Measurements from ENCODE around the gene GSTO1.

The GSTO1 gene

GRCh38 chr10:104307576-104308438 lies 53.1 kb downstream of the GSTO1 start:
- FAIRE-seq = no peak

GRCh38 chr10:104308439-104308903 lies 53.8 kb downstream of the GSTO1 start:
- FAIRE-seq = no peak

DNA sequence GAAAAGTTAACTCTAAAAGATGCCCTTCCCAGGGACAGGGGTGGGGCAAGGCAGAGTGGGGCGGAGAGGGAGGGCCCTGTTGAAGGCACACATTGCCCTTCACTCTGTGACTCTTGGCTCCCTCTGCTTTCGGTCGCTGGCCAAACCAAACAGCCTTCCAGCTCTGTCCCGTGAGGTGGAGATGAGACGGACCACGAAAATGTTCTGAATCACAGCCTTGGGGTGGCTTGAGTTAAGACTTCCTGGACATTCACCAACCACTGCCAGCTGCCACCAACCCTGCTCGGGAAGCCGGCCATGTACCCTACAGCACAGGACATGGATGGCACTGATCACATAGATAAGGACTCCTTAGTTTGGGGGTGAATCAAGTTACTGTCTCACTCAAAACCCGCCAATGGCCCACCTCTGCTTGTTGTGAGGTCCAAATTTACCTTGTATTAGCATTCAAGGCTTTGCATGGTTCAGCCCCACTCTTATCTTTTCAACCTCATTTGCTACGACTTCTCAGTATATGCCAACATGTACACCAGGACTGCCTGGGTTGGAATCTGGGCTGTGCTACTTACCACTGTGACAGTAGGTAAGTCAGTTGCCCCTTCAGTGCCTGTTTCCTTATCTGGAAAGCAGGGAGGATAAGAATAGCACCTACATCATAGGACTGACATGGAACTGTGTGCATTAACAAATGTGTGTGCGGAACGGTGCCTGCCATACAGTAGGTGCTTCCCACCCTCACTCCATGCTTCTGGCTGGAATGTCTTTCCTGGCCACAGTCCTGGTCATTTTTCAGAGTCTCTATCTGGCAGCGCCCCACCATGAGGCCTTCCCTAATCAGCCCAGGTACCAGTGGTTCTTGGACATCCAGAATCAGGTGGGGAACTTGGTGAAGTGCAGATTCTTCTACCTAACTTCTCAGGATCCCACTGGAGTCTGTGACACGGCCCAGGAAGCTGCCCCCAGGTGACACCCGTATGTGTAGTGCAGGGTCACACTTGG lies 55.6 kb downstream of the GSTO1 start:
- no peak for FAIRE-seq

- FAIRE-seq = no peak
Observed at GRCh38 chr10:104311184-104311720, 56.6 kb downstream of the GSTO1 start.

DNA sequence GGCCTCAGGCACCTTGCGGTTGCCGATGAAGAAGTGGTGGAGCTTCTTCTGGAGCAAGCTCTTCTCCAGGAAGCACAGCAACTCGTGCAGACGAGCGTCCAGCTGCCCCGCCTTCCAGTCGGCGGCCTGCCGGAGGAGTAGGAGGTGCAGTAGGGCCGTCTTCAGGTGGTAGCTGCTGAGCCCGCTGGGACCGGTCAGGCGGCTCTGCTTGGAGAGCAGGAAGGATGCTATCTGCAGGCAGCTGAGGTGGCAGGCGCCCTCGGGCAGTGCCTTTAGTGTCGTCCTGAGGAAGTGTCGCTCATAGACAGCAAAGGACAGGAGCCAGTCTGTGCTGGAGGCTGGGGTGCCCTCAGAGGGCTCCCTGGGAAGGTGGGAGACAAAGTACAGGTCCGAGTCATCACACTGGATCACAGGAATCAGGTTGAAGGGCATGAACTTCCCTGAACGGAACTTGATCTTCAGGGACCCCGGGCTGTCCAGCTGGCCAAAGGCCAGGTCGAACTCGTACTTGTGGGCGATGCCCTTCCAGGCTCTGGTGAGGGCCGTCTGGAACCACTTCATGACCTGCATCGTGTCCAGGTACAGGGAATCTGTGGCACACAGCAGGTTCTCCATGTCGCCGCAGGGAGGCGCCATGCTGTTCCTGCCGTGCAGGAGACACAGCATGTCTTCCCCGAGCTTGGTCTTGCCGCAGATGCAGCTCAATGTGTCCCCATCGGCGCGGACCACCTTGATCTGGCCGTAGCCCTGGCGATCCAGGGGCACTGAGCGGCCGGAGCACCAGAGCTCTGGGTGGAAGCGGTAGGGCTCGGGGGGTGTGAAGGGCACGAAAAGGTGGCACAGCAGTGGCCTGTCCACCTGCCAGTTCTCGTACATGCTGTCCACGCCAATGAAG lies 60.1 kb downstream of the GSTO1 start:
- no peak for FAIRE-seq

DNA sequence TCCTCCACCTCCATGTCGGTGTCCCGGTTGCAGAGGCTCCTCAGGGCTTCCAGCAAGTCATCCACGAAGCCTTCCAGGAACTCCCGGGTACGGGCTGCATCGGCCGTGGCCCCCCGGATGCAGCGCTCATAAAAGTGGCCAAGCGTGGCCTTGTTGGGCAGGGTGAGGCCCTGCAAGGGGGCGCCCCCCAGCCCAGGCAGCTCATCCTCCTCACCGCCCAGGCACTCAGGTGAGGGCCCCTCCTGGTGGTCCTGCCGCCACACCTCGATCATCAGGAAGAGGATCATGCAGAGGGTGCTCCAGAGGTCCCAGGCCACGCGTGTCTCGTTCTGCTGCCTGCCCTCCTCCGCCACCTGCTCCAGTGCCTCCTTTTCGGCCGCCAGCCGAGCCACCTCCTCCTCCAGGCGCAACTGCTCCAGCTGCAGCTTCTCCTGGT lies 60.8 kb downstream of the GSTO1 start:
- FAIRE-seq = no peak

- no peak for FAIRE-seq
Observed at GRCh38 chr10:104316321-104317099, 61.8 kb downstream of the GSTO1 start.

Measured in endometrium (tissue), 2 donors.